Measurements from ENCODE around the gene ATP1B3.

GRCh38 chr3:141846050-141846433, 30.4 kb upstream of the ATP1B3 start:
- TF ChIP-seq CTCF (IDR thresholded peaks at IDR 0.05; ENCODE audit: low read depth, low read length) = no peak
- no peak for TF ChIP-seq POLR2A (IDR thresholded peaks at IDR 0.05; ENCODE audit: extremely low read depth, insufficient read length)
- TF ChIP-seq MAX (IDR thresholded peaks at IDR 0.05; ENCODE audit: low read depth, low read length) = no peak
